ENCODE measurements around the gene NGB. TPM values are rescaled to one million over a fixed set of nuclear protein-coding genes. Genes with fewer than 3 reads are reported as not detected.

NGB gene
- total and polyA plus RNA-seq, 2 of the 8 experiments (the other 6 are each of a cell fraction or from before 2014, with no cell fraction given): 0.30 to 0.60 TPM

GRCh38 chr14:77241955-77242354 is 29.1 kb downstream of the NGB start (continued):
- TF ChIP-seq CHD7 (IDR thresholded peaks at IDR 0.05; ENCODE audit: insufficient replicate concordance, low read length) (no peak), HDAC2 (IDR thresholded peaks at IDR 0.05; ENCODE audit: borderline replicate concordance in 1 of 2, low read depth in 2 of 2, low read length in 2 of 2) (no peak), SIRT6 (IDR thresholded peaks at IDR 0.05; ENCODE audit: low read length) (no peak), POLR2A (IDR thresholded peaks at IDR 0.05; ENCODE audit: control extremely low read depth in 1 of 2, low read depth in 2 of 2, low read length in 2 of 2) (no peak), ATF3 (IDR thresholded peaks at IDR 0.05; ENCODE audit: insufficient read depth, low read depth, low read length) (no peak), PHF8 (conservative IDR thresholded peaks at IDR 0.05; ENCODE audit: low read depth, low read length) (no peak), TCF12 (IDR thresholded peaks at IDR 0.05; ENCODE audit: low read depth, low read length) (no peak), EZH2 (IDR thresholded peaks at IDR 0.05; ENCODE audit: low read depth, low read length, severe bottlenecking) (no peak), SIN3A (conservative IDR thresholded peaks at IDR 0.05 in 1 of 2, IDR thresholded peaks at IDR 0.05 in 1 of 2; ENCODE audit: low read depth in 1 of 2, low read length in 2 of 2) (no peak), EGR1 (IDR thresholded peaks at IDR 0.05; ENCODE audit: borderline replicate concordance, low read depth, low read length) (no peak), RFX5 (IDR thresholded peaks at IDR 0.05; ENCODE audit: borderline replicate concordance, low read depth, low read length) (no peak)

All from H1 (cell line).